HG03520 (cell line): ENCODE data around the gene CDA.

Experiments used
- ATAC-seq: cut with Tn5 transposase; IDR thresholded peaks from one replicate; pipeline ENCODE4 v1.9.1; 2021; ENCODE audit warnings: mild to moderate bottlenecking, moderate library complexity; ENCODE audit not compliant: unreplicated experiment

Gene CDA

DNA sequence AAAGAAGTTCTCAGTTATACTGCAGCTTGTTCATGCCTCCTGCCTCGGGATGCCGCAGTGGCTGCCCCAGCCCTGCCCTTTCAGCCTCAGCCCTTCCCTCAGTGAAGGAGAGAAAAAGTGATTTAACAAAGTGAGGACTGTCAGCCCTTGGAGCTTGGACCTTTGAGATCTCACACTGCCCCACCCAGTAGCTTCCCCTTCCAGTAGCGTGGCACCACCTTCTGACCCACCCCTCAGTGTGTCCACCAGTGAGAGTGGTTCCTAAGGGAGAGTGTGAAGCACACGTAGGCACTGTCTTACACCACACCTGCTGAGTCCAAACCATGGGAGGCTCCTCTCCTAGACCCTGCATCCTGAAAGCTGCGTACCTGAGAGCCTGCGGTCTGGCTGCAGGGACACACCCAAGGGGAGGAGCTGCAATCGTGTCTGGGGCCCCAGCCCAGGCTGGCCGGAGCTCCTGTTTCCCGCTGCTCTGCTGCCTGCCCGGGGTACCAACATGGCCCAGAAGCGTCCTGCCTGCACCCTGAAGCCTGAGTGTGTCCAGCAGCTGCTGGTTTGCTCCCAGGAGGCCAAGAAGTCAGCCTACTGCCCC, at the start of gene CDA:
Gene CDA (plus strand): TSS at position 464 of the 592 bp plus-strand sequence. CDS start 33 bp downstream, at position 497.
- no peak for ATAC-seq

DNA sequence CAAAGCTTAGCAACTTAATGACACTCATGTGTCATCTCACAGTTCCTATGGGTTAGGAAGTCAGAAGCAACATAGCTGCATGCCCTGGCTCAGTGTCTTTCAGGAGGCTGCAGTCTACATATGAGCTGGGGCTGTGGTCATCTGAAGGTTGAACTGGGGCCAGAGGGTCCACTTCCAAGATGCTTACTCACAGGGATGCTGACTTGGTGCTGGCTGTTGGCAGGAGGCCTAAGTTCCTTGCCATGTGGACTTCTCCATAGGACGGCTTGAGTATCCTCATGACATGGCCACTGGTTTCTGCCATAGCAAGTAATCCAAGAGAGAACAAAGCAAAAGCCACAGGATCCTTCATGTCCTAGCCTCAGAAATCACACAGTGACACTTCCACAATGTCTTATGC, 48.6 kb upstream of the CDA start:
- ATAC-seq: no peak

DNA sequence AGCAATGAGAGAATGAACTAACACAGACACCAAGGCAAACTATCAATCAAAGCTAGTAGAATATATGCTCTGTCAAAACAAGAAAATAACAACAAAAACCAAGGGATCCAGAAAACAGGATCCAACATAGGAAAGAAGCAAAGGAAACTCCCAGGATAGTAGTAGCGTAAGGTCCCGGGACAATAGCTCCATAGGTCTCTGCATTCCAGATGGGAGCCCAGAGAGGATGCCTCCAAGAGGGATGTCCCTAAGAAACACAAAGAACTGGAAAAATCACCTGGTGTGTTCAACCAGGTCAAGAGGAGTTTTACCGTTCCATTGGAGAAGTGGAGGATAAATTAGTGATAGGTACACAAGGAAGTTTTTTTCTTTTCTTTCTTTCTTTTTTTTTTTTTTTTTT, 42.3 kb upstream of the CDA start:
- no peak for ATAC-seq

DNA sequence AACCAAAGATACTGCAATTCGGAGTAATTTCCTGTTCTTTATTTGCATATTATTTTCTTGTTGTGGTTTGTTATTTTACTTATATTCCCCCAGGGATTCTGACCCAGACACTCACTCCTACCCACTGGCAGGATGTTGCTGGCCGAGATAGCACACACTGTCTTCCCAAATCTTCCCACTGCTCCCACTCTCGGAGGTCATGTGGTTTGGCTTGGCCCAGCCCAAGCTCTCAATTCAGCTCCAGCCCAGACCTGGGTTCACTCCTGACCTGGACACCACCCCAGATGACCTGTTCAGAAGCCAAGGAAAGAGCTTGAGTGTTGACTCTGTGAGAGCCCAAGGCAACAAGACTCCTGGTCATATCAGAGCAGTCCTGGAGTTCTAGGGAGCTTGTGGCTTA, 37.7 kb upstream of the CDA start:
- ATAC-seq: no peak

DNA sequence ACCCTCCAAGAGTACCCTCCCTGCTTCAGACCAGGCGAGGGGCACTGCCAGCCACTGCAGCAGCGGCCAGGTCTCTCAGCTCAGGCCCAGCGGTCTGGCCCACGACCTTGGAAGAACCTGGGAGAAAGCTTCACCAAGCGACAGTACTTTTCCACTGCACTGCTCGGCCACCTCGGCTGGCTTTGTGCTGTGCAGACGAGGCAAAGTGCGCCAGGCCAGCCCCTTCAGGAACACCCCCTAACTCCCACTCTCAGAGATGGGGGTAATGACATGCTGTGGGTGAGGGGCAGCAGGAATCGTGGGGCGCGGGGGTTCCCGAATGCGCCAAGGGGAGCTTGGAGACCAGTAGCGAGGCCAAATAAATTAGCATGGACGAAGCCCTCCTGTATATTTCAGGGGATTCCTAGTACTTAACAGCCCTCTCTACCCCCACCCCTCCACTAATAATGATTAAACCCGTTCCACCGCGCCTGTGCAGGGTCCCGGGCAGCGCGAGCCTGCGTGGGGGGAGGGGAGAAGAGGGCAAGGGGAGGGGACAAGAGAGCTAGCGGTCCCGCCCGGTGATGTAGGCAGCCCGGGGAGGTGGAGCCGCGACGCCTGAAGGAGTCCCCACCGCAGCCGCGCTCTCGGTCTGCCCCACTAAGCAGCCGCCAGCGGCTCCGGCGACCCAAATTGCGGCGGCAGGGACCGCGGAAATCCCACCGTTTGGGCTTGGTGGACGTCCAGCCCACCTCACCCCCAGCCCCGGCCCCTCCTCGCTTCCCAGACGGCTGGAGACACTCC, 36.8 kb upstream of the CDA start, which contains the start of gene FAM43B:
Gene FAM43B (plus strand): TSS at position 629 of the 783 bp plus-strand sequence. CDS start 401 bp downstream, outside the sequence.
- no peak for ATAC-seq

DNA sequence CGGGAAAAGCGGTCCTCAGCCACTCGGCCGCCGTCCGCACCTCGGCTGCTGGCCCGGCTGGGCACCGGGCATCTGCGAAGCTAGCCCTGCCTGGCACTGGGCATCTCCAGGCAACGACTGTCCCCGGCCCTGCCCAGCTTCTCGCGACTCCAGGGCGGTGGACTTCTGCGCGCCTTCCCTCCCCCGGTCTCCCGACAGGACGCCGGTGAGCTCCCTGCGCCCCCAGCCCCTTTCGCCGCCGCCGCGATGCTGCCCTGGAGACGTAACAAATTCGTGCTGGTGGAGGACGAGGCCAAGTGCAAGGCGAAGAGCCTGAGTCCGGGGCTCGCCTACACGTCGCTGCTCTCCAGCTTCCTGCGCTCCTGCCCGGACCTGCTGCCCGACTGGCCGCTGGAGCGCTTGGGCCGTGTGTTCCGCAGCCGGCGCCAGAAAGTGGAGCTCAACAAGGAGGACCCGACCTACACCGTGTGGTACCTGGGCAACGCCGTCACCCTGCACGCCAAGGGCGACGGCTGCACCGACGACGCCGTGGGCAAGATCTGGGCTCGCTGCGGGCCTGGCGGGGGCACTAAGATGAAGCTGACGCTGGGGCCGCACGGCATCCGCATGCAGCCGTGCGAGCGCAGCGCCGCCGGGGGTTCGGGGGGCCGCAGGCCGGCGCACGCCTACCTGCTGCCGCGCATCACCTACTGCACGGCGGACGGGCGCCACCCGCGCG, 36.0 kb upstream of the CDA start:
- ATAC-seq: no peak

DNA sequence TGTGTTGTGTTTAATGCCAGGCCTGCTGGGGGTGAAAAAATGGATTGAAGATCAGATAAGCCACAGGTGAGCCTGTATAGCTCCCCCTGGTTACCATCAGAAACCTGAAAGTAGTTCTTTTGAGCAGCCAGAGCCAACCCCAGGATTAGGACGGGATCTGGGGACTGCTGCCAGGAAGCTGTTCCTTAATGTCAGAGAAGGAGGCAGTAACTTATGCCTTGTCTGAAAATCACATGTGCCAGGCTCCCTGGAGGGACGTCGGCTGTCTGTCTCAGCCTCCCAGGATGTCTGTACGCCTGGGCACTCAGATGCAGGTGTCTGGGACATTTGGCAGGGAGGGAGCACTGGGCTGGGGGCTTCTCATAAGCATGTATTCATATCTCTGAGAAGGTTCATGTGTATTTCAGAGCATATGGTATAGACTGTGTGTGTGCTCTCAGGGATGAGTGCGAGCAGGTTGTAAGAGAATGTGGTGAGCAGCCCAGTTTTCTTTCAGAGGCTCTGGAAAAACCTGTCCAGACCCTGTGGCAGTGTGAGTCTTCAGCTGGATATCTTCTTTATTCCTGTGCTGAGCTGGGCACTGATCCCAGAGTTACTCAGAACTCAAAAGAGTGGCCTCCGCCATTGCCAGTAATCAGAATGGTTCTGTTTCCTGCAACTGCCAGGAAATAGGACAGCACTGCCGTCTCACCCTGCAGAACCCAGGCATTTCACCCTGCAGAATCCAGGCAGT, 33.7 kb upstream of the CDA start:
- ATAC-seq: no peak

DNA sequence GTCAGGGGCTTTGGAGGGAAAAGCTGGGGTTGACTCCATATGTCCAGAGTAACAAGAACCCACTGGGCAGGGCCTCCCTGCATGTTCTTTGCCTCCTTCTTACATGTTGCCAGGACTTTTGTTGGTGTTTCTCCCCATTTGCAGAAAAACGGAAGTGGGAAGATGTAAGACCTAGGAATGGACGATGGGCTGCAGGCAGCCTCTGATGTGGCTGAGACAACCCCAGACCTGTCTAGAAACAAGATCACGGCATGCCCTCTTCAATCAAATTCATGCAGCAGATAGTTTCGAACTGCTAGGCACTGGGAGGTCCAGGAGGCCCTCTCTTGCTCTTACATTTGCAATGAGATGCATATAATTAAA, 33.2 kb upstream of the CDA start:
- no peak for ATAC-seq

DNA sequence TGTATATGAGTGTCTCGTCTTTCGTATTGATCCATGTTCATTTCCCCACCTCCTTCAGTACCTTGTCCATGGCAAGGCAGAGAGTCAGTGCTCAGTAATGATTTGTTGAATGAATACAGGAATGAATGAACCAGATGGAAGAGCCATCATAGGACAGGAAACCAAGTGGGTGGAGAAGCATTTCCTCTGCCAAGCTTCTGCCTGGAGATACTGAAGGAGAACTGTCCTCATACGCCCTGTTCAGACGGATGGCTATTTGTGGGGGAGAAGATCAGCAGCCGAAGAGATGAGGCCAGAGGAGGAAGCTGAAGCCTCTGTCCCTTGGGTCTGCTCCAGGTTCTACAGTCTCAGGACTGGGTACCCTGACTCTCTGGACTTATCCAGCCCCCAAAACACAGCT, 30.7 kb upstream of the CDA start:
- ATAC-seq: no peak

DNA sequence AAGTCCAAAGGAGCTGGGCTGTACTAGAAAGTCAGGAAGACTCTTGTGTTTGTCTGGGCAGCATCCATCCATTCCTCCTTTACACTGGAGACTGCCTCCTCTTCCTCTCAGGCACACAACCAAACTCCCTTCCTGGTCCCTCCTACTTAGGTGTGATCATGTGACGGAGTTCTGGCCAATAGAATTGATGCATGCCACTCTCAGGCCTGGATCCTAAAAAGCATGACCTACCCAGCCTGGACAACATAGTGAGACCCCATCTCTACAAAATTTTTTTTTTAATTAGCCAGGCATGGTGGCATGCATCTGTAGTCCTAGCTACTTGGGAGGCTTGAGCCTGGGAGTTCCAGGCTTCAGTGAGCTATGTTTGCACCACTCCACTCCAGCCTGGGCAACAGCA, 27.9 kb upstream of the CDA start:
- no peak for ATAC-seq

DNA sequence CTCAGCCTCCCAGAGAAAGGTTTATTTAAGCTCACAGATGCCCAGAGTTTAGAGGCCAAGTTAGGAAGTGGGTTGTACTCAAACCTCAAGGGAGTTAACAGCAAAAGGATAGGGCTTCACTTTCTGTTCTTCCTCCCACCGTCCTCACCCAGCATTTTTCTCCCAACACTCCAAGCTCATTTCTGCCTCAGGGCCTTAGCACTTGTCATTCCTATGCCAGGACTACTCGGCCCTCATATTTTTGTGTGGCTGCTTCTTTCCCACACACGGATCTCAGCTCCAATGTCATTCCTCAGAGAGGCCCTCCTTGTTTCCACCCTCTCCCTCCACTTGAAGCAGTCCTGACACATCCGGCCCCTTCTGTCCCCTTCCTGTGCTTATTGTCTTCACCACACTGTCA, 23.7 kb upstream of the CDA start:
- no peak for ATAC-seq

DNA sequence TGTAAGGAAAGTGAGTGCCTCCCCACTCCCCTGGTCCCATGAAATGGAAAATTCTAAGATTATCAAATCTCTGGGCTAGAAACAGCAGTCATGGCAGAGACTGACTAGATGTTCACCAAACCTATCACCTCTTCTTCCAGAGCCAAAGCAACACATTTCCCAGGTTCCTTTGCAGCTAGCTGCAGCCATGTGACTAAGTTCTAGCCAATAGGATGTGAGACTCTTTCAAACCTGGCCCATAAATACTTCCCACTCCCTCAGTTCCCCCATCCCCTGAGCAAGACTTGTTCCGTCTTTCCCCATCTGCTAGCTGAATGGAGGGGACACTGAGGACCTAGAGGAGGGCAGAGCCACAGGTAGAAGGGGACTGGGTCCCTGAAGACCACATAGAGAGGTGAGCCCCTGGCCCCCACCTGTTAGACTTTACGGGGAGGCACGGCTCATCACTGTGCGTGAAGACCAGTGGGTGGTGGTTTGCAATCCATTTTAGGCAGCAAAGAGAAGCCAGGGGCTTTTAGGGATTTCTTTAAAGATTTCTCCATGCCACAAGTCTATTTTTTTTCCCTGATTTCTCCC, 19.3 kb upstream of the CDA start:
- no peak for ATAC-seq

DNA sequence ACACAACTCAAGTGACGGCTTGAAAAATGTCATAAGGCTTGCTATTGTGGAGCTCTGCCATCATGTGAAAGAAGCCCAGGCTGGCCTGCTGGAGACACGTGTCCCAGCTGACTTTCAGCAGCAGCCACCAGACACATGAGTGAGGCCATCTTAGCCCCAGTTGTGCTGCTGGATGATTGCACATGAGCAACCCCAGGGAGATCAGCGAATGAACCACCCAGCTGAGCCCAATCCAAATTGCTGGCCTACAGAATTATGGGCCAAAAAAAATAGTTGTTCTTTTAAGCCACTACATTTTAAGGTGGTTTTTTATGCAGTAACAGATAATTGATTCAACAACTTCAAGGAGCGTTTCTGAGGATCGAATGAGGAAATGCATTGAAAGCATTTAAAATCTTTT, 17.5 kb upstream of the CDA start:
- no peak for ATAC-seq

DNA sequence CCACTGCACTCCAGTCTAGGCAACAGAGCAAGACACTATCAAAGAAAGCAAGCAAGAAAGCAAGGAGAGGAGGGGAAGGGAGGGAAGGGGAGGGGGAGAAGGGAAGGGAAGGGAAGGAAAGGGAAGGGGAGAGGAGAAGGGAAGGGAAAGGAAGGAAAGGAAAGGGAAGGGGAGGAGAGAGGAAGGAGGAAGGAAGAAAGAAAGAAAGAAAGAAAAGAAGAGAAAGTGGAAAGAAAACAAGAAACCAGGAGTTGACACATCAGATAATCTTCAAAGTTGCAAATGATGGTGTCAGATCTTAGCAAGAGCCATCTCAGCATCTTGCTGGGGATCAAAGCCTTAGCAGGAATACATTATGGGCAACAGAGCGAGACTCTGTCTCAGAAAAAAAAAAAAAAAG, 14.9 kb upstream of the CDA start:
- no peak for ATAC-seq

DNA sequence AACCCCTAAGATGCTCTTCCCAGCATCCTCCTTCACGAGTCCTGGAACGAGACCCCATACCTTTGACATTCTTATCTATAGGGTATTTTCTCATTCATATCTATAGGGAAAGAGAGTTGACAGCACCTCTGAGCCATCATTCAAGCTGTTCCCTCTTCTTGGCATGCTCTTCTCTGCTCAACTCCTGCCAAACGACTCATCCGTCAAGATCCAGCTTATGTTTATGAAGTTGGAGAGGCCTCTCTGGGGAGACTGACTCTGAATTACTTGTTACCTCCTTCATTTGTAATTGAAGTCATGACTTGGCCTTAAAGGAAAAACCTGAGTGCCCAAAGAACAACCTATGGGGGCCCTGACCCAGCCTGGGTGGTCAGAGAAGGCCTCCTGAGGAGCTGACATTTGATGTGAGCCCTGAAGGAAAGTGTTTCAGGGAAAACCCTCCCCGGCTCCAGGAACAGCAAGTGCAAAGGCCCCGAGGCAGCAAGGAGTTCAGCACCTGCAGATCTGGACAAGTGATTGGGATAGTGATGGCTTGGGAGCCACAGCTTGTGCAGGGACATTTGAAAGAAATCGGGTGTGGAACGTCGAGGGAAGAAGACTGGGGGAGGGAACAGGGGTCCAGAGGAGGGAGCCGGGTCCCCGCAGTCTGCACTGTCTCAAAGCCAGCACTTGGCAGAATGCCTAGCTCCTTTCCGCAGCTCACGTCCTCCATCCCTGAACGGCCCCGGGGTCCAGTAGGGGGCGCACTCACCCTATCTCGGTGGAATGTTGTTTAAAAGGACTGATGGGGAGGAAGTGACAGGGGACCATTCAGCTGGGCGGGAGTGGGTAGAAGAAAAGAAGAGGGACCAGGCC, 14.0 kb upstream of the CDA start:
- no peak for ATAC-seq

DNA sequence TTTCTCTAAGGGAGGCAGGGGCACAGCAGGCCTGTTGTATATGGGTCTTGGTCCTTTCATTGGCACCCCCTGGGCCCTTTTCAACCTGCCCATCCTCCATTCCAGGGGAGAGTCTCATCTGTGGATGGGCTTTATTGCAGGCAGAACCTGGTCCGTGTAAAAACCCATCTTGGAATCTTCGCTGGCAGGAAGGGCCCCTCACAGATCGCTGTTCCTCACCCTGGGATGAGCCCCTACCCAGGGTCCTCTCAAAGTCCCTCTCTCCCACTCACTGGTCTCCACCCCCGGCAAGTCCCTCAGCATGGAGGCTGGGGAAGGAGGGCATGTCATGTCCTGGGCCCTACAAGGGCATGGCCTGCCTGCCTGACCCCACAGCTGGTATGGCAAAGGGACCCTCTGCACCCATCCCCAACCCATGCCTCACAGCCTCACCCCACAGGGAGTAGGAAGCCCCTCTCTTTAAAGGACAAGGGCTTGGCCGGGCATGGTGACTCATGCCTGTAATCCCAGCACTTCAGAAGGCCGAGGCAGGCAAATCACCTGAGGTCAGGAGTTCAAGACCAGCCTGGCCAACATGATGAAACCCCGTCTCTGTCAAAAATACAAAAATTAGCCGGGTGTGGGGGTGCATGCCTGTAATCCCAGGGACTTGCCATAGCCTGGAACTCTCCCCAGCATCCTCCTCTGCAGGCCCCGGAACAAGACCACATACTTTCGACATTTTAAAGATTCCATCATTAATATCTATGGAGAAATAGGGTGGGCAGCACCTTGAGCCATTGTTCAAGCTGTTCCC, 13.2 kb upstream of the CDA start:
- no peak for ATAC-seq

DNA sequence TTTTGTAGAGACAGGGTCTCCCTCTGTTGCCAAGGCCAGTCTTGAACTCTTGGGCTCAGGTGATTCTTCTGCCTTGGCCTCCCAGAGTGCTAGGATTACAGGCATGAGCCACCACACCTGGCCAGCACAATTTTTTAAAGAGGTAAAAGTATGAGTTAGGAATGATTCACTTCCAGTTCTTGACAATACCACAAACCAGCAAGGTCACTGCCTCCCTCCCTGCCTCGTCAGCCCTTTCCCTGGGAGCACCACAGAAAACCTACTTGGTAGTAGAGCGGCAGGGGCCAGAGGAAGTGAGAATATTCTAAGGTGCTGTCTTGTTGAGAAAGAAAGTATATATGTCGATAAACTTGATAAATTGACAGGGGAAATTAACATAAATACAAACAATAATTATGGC, 10.8 kb upstream of the CDA start:
- no peak for ATAC-seq

DNA sequence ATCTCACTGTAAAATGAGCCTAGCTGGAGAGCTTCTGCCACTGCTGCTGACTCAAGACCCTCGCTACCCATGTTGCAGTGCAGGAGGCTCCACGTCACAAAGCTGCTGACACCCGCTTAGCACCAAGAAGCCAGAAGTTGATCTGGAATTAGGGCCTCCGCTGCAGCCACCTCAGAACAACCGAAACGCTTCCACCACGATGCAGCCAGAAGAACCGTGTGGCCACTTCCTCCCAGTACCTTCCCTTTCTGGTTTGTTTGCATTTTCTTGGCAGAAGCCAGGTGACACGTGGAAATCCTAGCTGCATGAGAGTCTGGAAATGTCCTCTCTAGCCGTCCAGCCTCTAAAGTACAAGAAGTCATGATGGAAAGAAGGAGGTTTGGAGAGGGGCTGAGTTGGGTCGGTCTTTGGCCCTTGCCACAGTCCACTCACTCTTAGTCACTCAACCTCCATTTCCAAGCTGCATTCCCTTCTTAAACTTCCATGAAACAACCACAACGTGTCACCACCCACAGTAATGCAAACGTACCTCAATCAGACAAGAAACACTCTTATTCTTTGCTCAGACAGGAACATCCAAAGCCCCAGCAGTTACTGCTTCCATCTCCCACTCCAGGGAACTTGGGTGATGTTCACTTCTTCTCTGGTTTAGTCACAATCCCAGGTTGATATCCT, 10.0 kb upstream of the CDA start:
- ATAC-seq: no peak

DNA sequence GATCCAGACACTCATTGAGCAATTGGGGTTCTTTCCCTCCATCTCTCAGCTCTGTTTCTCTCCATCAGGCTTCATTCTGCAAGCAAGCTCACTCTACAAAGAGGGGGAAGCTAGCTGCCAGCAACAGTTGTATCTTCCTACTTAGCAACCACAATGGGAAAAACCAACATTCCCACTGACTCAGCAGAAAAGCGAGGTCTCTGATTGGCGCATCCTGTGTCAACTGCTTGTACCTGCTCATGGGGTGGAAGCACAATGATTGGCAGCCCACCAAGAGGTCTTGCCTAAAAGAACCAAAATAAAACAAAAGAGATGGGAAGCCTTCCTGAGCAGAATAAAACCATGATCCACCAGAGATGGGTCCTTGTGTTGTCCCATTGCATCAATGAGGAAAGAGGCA, 4.0 kb upstream of the CDA start:
- ATAC-seq: no peak
